Myocyte (in vitro differentiated cells): ENCODE data around the gene CHRNA1. TPM values are rescaled to one million over a fixed set of nuclear protein-coding genes. Genes with fewer than 3 reads are reported as not detected.
A peak's percentile ranks its signal among the peaks of the same experiment; 100 is the strongest.
"Not testable (repeated sequence)": the region's sequence is repeated elsewhere in the genome, so short reads cannot be mapped to it uniquely, and the experiment has no call there.

Source experiments
- DNase-seq: peaks from one replicate; pipeline ENCODE4 v3.0.0-alpha.2; 2012; ENCODE audit warnings: low read depth
- total RNA-seq: library from RNA; depleted of rRNA; stranded (reverse); fragments of >200 nt; gene quantifications from 2 replicates; pipeline ENCODE4 v1.2.3, GENCODE V29; 2014

The CHRNA1 gene
- total RNA-seq, 1 donor from 2014 or later: 1,867 TPM

GRCh38 chr2:174718591-174718990 lies 45.7 kb downstream of the CHRNA1 start:
- DNase-seq: no peak

GRCh38 chr2:174717916-174718315 lies 46.4 kb downstream of the CHRNA1 start:
- DNase-seq: peak; percentile 58

DNA sequence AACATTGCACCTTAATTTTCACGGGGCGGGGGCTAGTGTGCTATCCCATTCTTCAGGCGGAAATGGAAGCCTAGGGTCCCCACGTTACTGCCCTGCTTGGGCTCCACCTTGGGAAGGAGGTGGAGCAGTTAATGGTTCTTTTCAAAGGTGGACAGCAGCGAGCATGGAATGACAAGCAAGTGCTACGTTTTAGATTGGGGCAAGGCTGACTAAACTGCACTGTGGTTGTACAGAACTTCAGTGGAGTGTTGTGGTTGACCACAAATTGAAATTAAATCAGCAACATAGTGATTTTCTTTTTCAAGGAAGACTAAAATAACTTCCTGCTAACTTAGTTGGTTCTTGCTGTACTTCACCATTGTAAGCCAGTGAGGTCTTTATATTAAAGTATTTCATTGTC lies 47.0 kb downstream of the CHRNA1 start:
- peak; percentile 80 for DNase-seq

- DNase-seq: peak; percentile 9
Observed at GRCh38 chr2:174716785-174717184, 47.5 kb downstream of the CHRNA1 start.

GRCh38 chr2:174713686-174714085 lies 50.6 kb downstream of the CHRNA1 start:
- DNase-seq: no peak

DNA sequence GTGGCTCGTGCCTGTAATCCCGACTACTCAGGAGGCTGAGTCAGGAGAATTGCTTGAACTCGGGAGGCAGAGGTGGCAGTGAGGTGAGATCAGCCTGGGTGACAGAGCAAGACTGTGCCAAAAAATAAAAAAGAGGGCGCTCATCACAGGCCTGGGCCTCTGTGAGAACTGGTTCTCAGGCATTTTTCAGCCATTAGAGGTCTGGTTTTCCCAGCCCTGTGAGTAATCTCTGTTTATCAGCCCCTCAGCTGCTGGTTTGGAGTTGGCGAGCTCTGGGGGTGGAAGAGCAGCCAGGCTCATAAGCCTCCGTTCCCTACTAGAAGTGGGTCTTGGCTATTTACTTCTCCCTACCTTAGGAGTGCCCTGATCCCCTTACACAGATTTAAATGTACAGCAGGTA lies 53.1 kb downstream of the CHRNA1 start:
- DNase-seq: peak; percentile 26

- not testable (repeated sequence) for DNase-seq
Observed at GRCh38 chr2:174709416-174710004, 54.8 kb downstream of the CHRNA1 start.

DNA sequence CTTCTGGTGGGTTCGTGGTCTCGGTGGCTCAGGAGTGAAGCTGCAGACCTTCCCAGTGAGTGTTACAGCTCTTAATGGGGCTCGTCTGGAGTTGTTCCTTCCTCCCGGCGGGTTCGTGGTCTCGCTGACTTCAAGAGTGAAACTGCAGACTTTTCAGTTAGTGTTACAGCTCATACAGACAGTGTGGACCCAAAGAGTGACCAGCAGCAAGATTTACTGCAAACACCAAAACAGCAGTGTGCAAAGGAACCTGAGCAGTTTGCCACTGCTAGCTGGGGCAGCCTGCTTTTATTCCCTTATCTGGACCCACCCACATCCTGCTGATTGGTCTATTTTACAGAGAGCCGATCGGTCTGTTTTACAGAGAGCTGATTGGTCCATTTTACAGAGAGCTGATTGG lies 55.6 kb downstream of the CHRNA1 start:
- no peak for DNase-seq

DNA sequence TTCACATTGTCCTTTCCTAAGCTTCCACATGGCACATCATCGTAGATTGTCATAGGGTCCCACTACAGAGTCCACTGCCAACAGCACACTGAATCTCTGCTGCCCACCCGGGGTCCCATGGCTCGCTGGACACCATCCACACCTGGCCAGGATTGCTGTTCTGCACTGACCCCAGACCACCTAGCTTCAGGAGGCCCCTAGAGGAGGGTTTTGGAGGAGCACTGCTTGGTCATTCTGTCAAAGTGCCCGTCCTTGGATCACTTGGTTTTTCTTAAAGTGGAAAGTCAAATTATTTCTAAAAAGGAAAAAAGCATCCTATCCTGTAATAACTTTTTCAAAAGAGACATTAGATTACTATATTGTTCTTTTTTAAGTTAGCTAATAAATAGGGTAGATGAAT lies 59.0 kb downstream of the CHRNA1 start:
- no peak for DNase-seq

DNA sequence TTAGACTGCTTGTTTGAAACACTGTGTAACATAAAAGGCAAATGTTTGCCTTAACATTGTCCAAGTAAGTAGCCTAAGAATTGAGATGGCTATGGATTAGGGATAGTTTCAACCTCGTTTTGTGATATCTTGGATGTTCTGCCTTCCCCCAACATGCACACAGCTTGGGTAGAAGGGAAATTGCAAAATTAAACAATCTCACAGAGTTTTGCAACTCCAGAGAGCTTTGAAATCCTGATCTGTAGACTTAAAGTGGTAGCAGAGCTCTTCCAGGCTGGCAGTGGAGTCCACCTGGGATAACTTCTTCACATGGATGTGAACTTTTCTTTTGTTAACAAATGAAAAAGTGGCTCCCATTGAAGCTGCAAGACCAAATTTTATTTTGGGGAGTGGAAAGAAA lies 59.6 kb downstream of the CHRNA1 start:
- DNase-seq: no peak

DNA sequence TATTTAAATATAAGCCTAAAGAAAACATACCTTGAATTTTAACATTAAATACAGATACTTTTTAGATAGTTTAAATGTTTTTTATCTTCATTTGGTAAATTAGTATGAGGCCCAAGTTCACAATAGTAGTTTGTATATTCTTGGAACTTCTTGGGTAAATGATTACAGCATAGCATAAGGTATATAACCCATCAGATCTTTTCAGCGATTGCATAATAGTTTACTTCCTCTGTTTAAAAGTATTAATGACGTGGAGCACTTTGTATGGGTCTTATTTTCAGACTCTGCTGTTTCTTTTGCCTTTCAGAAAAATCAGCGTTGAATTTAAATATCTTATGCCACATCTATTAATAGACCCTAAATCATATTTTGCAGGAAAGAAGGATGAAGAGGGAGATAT lies 60.2 kb downstream of the CHRNA1 start:
- no peak for DNase-seq

DNA sequence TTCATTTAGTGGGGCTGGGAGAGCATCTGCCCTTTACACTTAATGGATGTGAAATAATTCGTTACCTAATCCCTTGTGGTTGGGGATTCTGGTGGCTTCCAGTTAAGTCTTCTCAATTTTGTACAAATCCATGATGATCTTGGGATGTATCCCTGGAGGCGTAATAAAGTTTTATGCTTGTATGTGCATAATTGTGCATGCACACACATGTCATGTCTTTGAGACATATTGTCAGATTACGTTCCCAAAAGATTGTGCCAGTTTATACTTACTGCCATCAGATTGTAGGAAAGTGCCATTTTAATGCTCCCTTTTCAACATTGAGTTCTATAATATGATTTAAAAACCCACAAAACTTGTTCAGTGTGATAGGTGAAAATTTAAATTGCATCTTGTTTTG lies 60.8 kb downstream of the CHRNA1 start:
- DNase-seq: no peak

DNA sequence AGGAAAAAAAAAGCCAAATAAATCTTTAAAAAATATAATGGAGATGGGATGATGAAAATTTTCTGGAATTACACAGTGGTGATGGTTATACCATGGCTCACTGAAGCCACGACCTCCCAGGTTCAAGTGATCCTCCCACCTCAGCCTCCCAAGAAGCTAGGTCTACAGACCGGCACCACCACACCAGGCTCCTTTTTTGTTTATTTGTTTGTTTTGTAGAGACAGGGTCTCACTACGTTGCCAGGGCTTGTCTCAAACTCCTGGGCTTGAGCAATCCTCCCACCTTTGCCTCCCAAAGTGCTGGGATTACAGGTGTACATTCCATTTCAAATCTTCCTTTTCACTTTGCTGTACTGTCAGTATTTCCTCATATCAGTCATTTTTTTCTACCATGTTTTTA lies 61.7 kb downstream of the CHRNA1 start:
- no peak for DNase-seq

DNA sequence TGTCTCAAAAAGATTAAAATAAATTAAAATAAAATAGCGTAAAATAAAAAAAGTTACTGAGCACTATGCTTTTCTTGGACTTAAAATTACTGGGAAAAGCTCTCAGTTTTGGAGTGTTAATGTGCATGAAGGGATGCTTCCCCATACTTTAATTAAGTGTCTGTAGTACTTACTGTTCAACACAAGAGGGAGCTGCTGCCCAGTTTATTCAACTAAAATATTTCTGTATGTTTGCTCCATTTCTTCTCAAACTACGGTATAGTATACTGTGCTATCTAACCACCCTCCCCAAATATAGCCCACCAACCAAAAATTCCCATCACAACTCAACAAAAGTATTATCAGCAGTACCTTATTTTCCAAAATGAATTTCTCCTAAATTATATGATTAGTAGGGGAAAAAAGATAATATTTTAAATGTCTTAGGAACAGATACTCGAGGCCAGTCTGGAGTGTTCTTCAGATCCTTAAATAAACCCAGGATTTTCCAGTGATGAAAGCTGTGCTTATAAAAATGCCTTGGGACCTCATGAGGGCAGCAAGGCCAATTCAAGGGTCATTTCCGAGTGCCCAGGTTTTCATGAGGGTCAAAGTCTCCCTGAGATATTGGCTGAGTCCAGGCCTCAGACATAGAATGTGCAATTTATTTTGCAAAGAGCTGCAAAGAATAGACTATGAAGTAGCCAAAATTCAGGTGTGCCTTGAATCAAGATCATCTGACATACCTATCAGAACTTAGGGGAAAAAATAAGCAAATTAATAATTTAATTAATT lies 64.1 kb downstream of the CHRNA1 start:
- peak; percentile 63 for DNase-seq

Other genes starting within 250 kb of the CHRNA1 start
- gene WIPF1, start 166.7 kb downstream of the CHRNA1 start, total RNA-seq: 14.2 and 16.2 TPM in 2 replicates
- gene CHN1, start 240.9 kb upstream of the CHRNA1 start, total RNA-seq: 42.9 and 43.0 TPM in 2 replicates